ENCODE results near the gene PHKG2.

DNA sequence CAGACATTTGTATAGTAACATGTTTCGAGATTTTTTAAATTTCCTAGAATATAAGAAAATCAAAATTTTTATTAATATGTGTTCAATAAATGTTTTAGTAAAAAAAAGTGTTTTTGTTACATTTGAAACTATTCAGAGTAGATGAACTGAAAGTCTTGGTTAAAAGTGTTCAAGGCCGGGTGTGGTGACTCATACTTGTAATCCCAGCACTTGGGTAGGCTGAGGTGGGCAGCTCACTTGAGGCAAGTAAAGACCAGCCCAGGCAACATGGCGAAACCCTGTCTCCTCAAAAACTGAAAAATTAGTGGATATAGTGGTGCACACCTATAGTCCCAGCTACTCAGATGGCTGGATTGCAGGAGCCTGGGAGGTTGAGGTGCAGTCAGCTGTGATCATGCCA, 16.8 kb upstream of the PHKG2 start:
- TF ChIP-seq, protein P1, sequence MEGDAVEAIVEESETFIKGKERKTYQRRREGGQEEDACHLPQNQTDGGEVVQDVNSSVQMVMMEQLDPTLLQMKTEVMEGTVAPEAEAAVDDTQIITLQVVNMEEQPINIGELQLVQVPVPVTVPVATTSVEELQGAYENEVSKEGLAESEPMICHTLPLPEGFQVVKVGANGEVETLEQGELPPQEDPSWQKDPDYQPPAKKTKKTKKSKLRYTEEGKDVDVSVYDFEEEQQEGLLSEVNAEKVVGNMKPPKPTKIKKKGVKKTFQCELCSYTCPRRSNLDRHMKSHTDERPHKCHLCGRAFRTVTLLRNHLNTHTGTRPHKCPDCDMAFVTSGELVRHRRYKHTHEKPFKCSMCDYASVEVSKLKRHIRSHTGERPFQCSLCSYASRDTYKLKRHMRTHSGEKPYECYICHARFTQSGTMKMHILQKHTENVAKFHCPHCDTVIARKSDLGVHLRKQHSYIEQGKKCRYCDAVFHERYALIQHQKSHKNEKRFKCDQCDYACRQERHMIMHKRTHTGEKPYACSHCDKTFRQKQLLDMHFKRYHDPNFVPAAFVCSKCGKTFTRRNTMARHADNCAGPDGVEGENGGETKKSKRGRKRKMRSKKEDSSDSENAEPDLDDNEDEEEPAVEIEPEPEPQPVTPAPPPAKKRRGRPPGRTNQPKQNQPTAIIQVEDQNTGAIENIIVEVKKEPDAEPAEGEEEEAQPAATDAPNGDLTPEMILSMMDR (IDR thresholded peaks at IDR 0.05) = no peak
- TF ChIP-seq POLR2A (IDR thresholded peaks at IDR 0.05) = no peak

Data from body of pancreas (tissue), 4 donors.